Gastrocnemius medialis (tissue), 4 donors: ENCODE data around the gene LRP1-AS. TPM values are rescaled to one million over a fixed set of nuclear protein-coding genes. Genes with fewer than 3 reads are reported as not detected.

Experiments
- ATAC-seq, 2 donors: fragments of 150-250 bp; one replicate each; pipeline ENCODE4 v1.9.1; 2016
- DNase-seq, 2 donors: peaks; one replicate each; pipeline ENCODE4 v3.0.0-alpha.2; 2019
- H3K27ac ChIP-seq, 4 donors: fragments of 200-600 bp; sonication (generic); 1 replicate in 1 of 4; 2 replicates in 3 of 4; pipeline ENCODE4 v1.5.1; 2016 to 2018; ENCODE audit warnings: mild to moderate bottlenecking in 2 of 4, moderate library complexity in 1 of 4
- H3K27me3 ChIP-seq, 3 donors: fragments of 200-600 bp; sonication (generic) in 2 of 3; 1 replicate in 1 of 3; 2 replicates in 2 of 3; pipeline versions ENCODE4 v1.5.1 to v1.6.0; 2016 to 2019; ENCODE audit warnings: mild to moderate bottlenecking in 1 of 3, moderate library complexity in 1 of 3
- H3K36me3 ChIP-seq, 2 donors: fragments of 200-600 bp; sonication (generic) in 1 of 2; one replicate each; pipeline ENCODE4 v1.5.1; 2017 to 2018
- H3K4me1 ChIP-seq, 2 donors: fragments of 200-600 bp; sonication (generic) in 1 of 2; one replicate each; pipeline ENCODE4 v1.5.1; 2016 to 2017; ENCODE audit warnings: mild to moderate bottlenecking in 2 of 2
- H3K4me3 ChIP-seq, 4 donors: fragments of 200-600 bp; sonication (generic) in 3 of 4; 1 replicate in 1 of 4; 2 replicates in 3 of 4; pipeline ENCODE4 v1.5.1; 2016 to 2019; ENCODE audit warnings: mild to moderate bottlenecking in 2 of 4
- H3K9me3 ChIP-seq, 3 donors: fragments of 200-600 bp; sonication (generic) in 2 of 3; 1 replicate in 1 of 3; 2 replicates in 2 of 3; pipeline ENCODE4 v1.5.1; 2016 to 2019
- POLR2A ChIP-seq, 2 donors: fragments of 450-650 bp; IDR thresholded peaks; one replicate each; pipeline ENCODE4 v1.6.1; 2017; ENCODE audit warnings: antibody characterized with exemption in 2 of 2, mild to moderate bottlenecking in 2 of 2, moderate library complexity in 2 of 2
- in situ Hi-C, 4 donors: fragments of 200-750 bp; cut with MboI; loops; one replicate each; pipeline versions ENCODE4 v1.15.0 to v1.8.0; 2017; ENCODE audit warnings: low sequenced_read_pairs in 4 of 4
- intact Hi-C: fragments of 100-400 bp; cut with DNase I; formaldehyde crosslinking; loops from one replicate; pipeline ENCODE4 v1.15.1; 2023; ENCODE audit warnings: low total_unique reads
- total RNA-seq, 4 donors: library from RNA; depleted of rRNA; stranded (reverse); fragments of >200 nt; gene quantifications; one replicate each; pipeline versions ENCODE4 v1.1.0 to v1.2.3, GENCODE V29; 2016
- TF ChIP-seq, protein P1 (sequence below), 5 experiments: fragments of 450-650 bp in 3 of 5; fragments of 200-600 bp in 2 of 5; sonication (generic) in 2 of 5; IDR thresholded peaks in 4 of 5; conservative IDR thresholded peaks in 1 of 5; 1 replicate in 4 of 5; 2 replicates in 1 of 5; pipeline ENCODE4 v1.5.1; 2016 to 2019; ENCODE audit warnings: antibody characterized with exemption in 5 of 5, mild to moderate bottlenecking in 3 of 5, moderate library complexity in 3 of 5

Gene LRP1-AS
- total RNA-seq, 4 donors from 2014 or later, result not detected

DNA sequence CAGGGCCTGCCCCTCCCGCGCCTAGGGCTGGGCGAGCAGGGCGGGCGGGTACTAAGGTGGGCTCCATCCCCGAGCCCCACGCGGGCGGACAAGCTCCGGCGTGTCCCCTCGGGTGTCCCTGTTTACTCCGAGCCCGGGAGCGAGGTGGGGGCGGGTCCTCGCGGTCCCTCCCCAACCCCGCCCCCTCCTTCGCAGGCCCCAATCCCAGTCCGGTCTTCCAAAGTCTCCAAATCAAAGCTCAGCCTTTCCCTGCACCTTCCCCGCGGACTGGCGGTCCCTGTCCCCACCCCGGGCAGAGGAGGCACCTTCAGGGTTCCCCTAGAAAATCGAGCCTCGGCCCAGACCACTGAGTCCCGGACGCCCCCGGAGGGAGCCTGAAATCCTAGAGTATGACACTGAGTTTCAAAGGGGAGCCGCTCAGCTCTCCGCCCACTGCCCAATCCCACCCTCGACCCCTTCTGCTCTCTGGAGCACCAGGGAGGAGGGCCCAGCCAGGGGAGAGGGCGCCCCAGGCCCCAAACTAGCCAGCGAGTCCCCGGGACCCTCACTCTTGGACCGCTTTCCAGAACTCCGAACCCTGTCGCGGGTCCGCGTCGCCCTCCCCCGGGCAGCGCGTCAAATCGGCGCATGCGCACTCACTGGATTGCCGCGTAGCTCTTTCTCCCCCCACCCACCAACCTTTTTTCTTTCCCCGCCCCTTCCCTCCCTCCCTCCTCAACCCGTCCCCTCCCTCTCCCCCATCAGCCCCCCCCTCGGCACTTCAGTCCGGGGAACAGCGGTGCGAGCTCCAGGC is 19.5 kb downstream of the LRP1-AS start, which contains the start of gene LRP1:
LRP1 (plus strand) TSS at position 758 of the 793 bp plus-strand sequence. CDS start 482 bp downstream, outside the sequence.
- intact Hi-C loops, result loop anchor here (1.0 to 5.0 kb wide), 2 partner anchors 41 to 47 kb away; partner anchors contain the start of gene NAB2
- TF ChIP-seq, protein P1, sequence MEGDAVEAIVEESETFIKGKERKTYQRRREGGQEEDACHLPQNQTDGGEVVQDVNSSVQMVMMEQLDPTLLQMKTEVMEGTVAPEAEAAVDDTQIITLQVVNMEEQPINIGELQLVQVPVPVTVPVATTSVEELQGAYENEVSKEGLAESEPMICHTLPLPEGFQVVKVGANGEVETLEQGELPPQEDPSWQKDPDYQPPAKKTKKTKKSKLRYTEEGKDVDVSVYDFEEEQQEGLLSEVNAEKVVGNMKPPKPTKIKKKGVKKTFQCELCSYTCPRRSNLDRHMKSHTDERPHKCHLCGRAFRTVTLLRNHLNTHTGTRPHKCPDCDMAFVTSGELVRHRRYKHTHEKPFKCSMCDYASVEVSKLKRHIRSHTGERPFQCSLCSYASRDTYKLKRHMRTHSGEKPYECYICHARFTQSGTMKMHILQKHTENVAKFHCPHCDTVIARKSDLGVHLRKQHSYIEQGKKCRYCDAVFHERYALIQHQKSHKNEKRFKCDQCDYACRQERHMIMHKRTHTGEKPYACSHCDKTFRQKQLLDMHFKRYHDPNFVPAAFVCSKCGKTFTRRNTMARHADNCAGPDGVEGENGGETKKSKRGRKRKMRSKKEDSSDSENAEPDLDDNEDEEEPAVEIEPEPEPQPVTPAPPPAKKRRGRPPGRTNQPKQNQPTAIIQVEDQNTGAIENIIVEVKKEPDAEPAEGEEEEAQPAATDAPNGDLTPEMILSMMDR (IDR thresholded peaks at IDR 0.05 in 4 of 5, conservative IDR thresholded peaks at IDR 0.05 in 1 of 5), result no peak
- TF ChIP-seq POLR2A (IDR thresholded peaks at IDR 0.05), result peak; percentile 65 to 74
- Histone ChIP-seq H3K27me3 (no peaks in the 10 kb centered on the region), H3K36me3 (no peaks in the 10 kb centered on the region), H3K4me3 (peak within 1 kb of the TSS; percentile 72 to 95 (median 91)), H3K9me3 (no peaks in the 10 kb centered on the region), H3K27ac (peak within 1 kb of the TSS; percentile 87 to 94 (median 90)), H3K4me1 (peaks cover 16 to 24% of the 10 kb centered on the region in 2 donors)
- peak; percentile 80 to 81 for DNase-seq
- peak; percentile 85 to 86 for ATAC-seq
- in situ Hi-C loops, result no loop called here

DNA sequence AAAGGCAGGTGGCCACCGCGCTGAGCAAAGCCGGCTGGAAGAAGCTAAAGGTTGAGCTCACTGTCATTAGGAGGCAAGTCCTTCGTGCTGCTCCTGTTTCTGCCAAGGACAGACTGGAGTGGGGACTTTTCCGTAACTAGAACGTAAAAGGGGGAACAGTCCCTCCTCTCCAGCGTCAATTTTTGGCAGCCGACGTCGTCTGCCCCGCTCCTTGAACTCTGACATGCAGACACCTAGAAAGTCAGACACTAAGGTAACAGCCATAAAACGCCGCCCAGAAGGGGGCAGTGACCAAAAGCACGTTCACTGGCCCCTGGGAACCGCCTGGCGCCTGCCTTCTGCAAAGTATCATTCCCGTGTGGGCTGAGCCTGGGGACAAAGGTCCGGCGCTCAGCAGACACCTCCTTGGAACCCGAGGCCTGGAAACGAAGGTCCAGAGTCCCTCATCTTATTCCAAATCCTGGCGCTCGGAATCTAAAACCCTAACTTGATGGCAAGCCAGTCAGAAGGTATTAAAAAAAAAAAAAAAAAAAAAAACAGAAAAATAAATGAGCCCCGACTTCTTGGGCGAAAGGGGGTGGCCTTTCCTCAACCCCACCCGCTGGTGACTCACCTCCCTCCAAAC is 20.2 kb downstream of the LRP1-AS start:
- Histone ChIP-seq H3K4me1 (peaks cover 16 to 24% of the 10 kb centered on the region in 2 donors), H3K9me3 (no peaks in the 10 kb centered on the region), H3K27me3 (no peaks in the 10 kb centered on the region), H3K27ac (peak overlapping the region; percentile 87 to 94 (median 90)), H3K4me3 (peak overlapping the region; percentile 72 to 95 (median 91)), H3K36me3 (no peaks in the 10 kb centered on the region)
- TF ChIP-seq POLR2A (IDR thresholded peaks at IDR 0.05), result no peak
- TF ChIP-seq, protein P1 (IDR thresholded peaks at IDR 0.05 in 4 of 5, conservative IDR thresholded peaks at IDR 0.05 in 1 of 5), result peak in 3 of 5 experiments; percentile 9 to 35 (median 35)
- intact Hi-C loops (loop anchor here (1.0 to 5.0 kb wide), 2 partner anchors 40 to 48 kb away; partner anchors contain the start of gene NAB2), in situ Hi-C loops (no loop called here)
- ATAC-seq (peak; percentile 40 to 47), DNase-seq (peak; percentile 51 to 67)

DNA sequence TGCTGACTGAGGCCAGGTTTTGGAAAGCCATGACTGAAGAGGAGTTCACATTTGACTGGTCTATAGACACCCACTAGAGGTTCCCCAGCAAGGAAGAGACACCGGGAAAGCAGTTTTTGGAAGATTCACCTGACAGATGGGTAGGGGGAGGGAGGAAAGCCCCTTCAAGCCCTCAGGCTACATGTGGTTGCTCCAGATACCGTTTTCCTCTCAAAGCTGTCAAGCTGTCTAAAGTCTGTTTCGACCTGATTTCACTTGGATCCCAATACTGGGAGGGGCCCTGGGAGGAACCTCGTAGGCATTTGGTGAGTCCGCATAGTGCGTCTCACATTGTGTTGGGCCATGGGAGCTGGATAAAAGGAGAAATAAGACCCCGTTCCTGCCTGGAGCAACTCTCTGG is 20.9 kb downstream of the LRP1-AS start:
- Histone ChIP-seq H3K36me3 (no peaks in the 10 kb centered on the region), H3K27ac (peak overlapping the region; percentile 87 to 94 (median 90)), H3K27me3 (no peaks in the 10 kb centered on the region), H3K4me3 (peak overlapping the region in 3 of 4 donors; percentile 72 to 94 (median 88)), H3K9me3 (no peaks in the 10 kb centered on the region), H3K4me1 (peaks cover 12 to 18% of the 10 kb centered on the region in 2 donors)
- ATAC-seq, result no peak
- intact Hi-C loops (loop anchor here (5.0 kb wide), 1 partner anchor 39 kb away; the partner anchor contains the start of gene NAB2), in situ Hi-C loops (no loop called here)
- no peak for TF ChIP-seq POLR2A (IDR thresholded peaks at IDR 0.05)
- TF ChIP-seq, protein P1 (IDR thresholded peaks at IDR 0.05 in 4 of 5, conservative IDR thresholded peaks at IDR 0.05 in 1 of 5), result no peak
- no peak for DNase-seq

DNA sequence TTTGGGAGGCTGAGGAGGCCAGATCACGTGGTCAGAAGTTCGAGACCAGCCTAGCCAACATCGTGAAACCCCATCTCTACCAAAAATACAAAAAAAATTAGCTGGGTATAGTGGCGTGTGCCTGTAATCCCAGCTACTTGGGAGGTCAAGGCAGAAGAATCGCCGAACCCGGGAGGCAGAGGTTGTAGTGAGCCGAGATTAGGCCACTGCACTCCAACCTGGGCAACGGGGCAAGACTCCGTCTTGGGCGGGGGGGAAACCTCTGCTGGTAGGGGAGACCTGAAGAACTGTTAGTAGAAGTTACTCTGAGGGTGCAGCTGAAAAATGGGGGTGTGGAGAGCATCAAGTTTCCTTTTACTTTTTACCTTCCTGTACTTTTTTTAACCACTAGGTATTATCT is 21.4 kb downstream of the LRP1-AS start:
- DNase-seq (no peak), ATAC-seq (no peak)
- no peak overlapping the region for H3K4me3 ChIP-seq
- H3K36me3 ChIP-seq, result no peaks in the 10 kb centered on the region
- intact Hi-C loops, result loop anchor here (5.0 kb wide), 1 partner anchor 39 kb away; the partner anchor contains the start of gene NAB2
- TF ChIP-seq, protein P1 (IDR thresholded peaks at IDR 0.05 in 4 of 5, conservative IDR thresholded peaks at IDR 0.05 in 1 of 5), result no peak
- TF ChIP-seq POLR2A (IDR thresholded peaks at IDR 0.05), result no peak
- H3K4me1 ChIP-seq, result peaks cover 7 to 13% of the 10 kb centered on the region in 2 donors
- H3K27ac ChIP-seq, result no peak overlapping the region
- no peaks in the 10 kb centered on the region for H3K27me3 ChIP-seq
- no peaks in the 10 kb centered on the region for H3K9me3 ChIP-seq
- in situ Hi-C loops, result no loop called here
